ENCODE results near the gene ARL8A. TPM values are rescaled to one million over a fixed set of nuclear protein-coding genes. Genes with fewer than 3 reads are reported as not detected.
"Not testable (repeated sequence)": the region's sequence is repeated elsewhere in the genome, so short reads cannot be mapped to it uniquely, and the experiment has no call there.

Gene ARL8A
- total RNA-seq, 1 donor from 2014 or later = 12.5 TPM

DNA sequence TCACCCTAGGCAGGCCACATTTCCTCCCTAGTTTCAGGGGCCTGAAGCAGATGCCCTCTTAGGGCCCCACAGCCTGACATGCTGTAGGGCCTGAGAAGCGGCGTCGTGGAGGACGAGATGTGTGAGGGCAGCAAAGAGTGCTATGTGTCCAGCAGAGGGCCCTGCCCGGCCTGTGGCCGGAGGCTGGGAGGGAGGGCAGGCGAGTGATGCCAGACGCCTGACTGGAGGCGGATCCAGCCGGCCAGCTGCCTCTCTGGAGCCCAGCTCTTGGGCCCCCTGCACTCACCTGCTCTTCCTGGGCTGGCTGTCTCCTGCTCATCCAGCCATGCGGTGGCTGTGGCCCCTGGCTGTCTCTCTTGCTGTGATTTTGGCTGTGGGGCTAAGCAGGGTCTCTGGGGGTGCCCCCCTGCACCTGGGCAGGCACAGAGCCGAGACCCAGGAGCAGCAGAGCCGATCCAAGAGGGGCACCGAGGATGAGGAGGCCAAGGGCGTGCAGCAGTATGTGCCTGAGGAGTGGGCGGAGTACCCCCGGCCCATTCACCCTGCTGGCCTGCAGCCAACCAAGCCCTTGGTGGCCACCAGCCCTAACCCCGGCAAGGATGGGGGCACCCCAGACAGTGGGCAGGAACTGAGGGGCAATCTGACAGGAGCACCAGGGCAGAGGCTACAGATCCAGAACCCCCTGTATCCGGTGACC lies 21.8 kb downstream of the ARL8A start, which contains the start of gene GPR37L1:
Gene GPR37L1 (plus strand): TSS at position 279 of the 697 bp plus-strand sequence. CDS start 47 bp downstream, at position 326.
- Histone ChIP-seq H3K4me3 (ENCODE audit: low read length in 3 of 3) (no peak within 1 kb of the TSS), H3K36me3 (ENCODE audit: control insufficient read depth in 3 of 3, insufficient read depth in 3 of 3, low read length in 3 of 3) (no peaks in the 10 kb centered on the region), H3K27ac (ENCODE audit: low read depth, low read length) (no peak within 1 kb of the TSS), H3K9ac (ENCODE audit: low read depth in 1 of 3, low read length in 3 of 3) (no peak within 1 kb of the TSS), H3K27me3 (ENCODE audit: control insufficient read depth in 3 of 3, insufficient read depth in 3 of 3, low read length in 3 of 3) (peaks cover 0 to 7% (median 3%) of the 10 kb centered on the region in 3 donors), H3K9me3 (ENCODE audit: control insufficient read depth in 3 of 3, low read length in 3 of 3) (no peaks in the 10 kb centered on the region), H3K4me1 (ENCODE audit: control insufficient read depth in 3 of 3, insufficient read depth in 3 of 3, low read length in 3 of 3) (no peaks in the 10 kb centered on the region)

- Histone ChIP-seq H3K4me3 (ENCODE audit: low read length in 3 of 3) (no peak overlapping the region), H3K27ac (ENCODE audit: low read depth, low read length) (no peak overlapping the region), H3K4me1 (ENCODE audit: control insufficient read depth in 3 of 3, insufficient read depth in 3 of 3, low read length in 3 of 3) (no peaks in the 10 kb centered on the region), H3K36me3 (ENCODE audit: control insufficient read depth in 3 of 3, insufficient read depth in 3 of 3, low read length in 3 of 3) (no peaks in the 10 kb centered on the region), H3K9me3 (ENCODE audit: control insufficient read depth in 3 of 3, low read length in 3 of 3) (no peaks in the 10 kb centered on the region), H3K9ac (ENCODE audit: low read depth in 1 of 3, low read length in 3 of 3) (no peak overlapping the region), H3K27me3 (ENCODE audit: control insufficient read depth in 3 of 3, insufficient read depth in 3 of 3, low read length in 3 of 3) (peaks cover 0 to 7% (median 3%) of the 10 kb centered on the region in 3 donors)
Observed at GRCh38 chr1:202121006-202121405, 23.5 kb downstream of the ARL8A start.

GRCh38 chr1:202117898-202118371 lies 26.6 kb downstream of the ARL8A start:
- no peak overlapping the region for H3K4me3 ChIP-seq (ENCODE audit: low read length in 3 of 3)
- no peak overlapping the region for H3K9ac ChIP-seq (ENCODE audit: low read depth in 1 of 3, low read length in 3 of 3)
- H3K9me3 ChIP-seq (ENCODE audit: control insufficient read depth in 3 of 3, low read length in 3 of 3) = no peaks in the 10 kb centered on the region
- no peaks in the 10 kb centered on the region for H3K36me3 ChIP-seq (ENCODE audit: control insufficient read depth in 3 of 3, insufficient read depth in 3 of 3, low read length in 3 of 3)
- H3K4me1 ChIP-seq (ENCODE audit: control insufficient read depth in 3 of 3, insufficient read depth in 3 of 3, low read length in 3 of 3) = peaks cover 8 to 10% (median 8%) of the 10 kb centered on the region in 3 donors
- H3K27me3 ChIP-seq (ENCODE audit: control insufficient read depth in 3 of 3, insufficient read depth in 3 of 3, low read length in 3 of 3) = peaks cover 0 to 7% (median 0%) of the 10 kb centered on the region in 3 donors
- H3K27ac ChIP-seq (ENCODE audit: low read depth, low read length) = no peak overlapping the region

DNA sequence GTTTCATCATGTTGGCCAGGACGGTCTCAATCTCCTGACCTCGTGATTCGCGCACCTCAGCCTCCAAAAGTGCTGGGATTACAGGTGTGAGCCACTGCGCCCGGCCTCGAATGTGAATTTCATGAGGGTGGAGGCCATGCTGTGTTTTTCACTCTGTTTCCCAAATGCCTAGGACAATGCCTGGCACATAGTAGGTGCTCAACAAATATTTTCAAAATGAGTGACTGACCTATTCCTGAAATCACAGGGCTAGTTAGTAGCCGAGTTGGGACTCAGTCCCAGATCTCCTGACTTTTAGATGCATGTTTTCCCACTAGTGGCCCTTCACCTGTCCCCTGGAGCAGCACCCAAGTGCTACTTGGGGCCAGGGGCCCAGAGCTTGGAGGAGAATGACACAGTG lies 28.2 kb downstream of the ARL8A start:
- Histone ChIP-seq H3K27me3 (ENCODE audit: control insufficient read depth in 3 of 3, insufficient read depth in 3 of 3, low read length in 3 of 3) (peaks cover 0 to 5% (median 0%) of the 10 kb centered on the region in 3 donors), H3K36me3 (ENCODE audit: control insufficient read depth in 3 of 3, insufficient read depth in 3 of 3, low read length in 3 of 3) (no peaks in the 10 kb centered on the region), H3K4me1 (ENCODE audit: control insufficient read depth in 3 of 3, insufficient read depth in 3 of 3, low read length in 3 of 3) (peaks cover 10 to 11% (median 11%) of the 10 kb centered on the region in 3 donors), H3K9ac (ENCODE audit: low read depth in 1 of 3, low read length in 3 of 3) (no peak overlapping the region), H3K4me3 (ENCODE audit: low read length in 3 of 3) (no peak overlapping the region), H3K9me3 (ENCODE audit: control insufficient read depth in 3 of 3, low read length in 3 of 3) (no peaks in the 10 kb centered on the region), H3K27ac (ENCODE audit: low read depth, low read length) (no peak overlapping the region)

DNA sequence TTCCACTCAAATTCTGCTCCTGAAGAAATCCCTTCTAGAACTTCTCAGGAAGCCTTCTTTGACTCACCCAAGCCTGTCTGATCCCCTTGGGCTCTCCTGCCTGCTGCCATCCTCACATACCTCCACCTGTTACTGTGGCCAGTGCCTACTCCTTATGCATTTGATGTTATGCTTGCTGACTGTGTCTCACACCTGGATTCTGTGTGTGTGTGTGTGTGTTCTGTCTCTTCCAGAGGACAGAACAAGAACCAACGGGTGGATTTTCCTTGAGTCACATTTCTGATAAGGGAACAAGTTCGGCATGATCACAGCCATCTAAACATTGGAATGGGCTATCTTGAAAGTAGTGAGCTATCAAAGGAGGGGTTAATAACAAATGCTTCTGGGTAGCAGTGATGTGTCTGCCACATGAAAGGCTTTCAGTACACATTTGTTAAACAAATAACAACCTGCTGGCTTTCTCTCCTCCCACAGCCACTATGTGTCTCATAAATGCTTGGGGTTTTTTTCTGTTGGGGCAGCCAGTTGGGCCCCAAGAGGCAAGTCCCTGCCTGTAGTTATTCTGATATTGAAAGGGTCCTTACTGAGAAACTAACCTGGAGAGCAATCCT lies 30.7 kb downstream of the ARL8A start:
- no peak overlapping the region for H3K9ac ChIP-seq (ENCODE audit: low read depth in 1 of 3, low read length in 3 of 3)
- H3K36me3 ChIP-seq (ENCODE audit: control insufficient read depth in 3 of 3, insufficient read depth in 3 of 3, low read length in 3 of 3) = no peaks in the 10 kb centered on the region
- no peaks in the 10 kb centered on the region for H3K9me3 ChIP-seq (ENCODE audit: control insufficient read depth in 3 of 3, low read length in 3 of 3)
- no peak overlapping the region for H3K27ac ChIP-seq (ENCODE audit: low read depth, low read length)
- H3K4me1 ChIP-seq (ENCODE audit: control insufficient read depth in 3 of 3, insufficient read depth in 3 of 3, low read length in 3 of 3) = peaks cover 10 to 11% (median 11%) of the 10 kb centered on the region in 3 donors
- no peaks in the 10 kb centered on the region for H3K27me3 ChIP-seq (ENCODE audit: control insufficient read depth in 3 of 3, insufficient read depth in 3 of 3, low read length in 3 of 3)
- no peak overlapping the region for H3K4me3 ChIP-seq (ENCODE audit: low read length in 3 of 3)

DNA sequence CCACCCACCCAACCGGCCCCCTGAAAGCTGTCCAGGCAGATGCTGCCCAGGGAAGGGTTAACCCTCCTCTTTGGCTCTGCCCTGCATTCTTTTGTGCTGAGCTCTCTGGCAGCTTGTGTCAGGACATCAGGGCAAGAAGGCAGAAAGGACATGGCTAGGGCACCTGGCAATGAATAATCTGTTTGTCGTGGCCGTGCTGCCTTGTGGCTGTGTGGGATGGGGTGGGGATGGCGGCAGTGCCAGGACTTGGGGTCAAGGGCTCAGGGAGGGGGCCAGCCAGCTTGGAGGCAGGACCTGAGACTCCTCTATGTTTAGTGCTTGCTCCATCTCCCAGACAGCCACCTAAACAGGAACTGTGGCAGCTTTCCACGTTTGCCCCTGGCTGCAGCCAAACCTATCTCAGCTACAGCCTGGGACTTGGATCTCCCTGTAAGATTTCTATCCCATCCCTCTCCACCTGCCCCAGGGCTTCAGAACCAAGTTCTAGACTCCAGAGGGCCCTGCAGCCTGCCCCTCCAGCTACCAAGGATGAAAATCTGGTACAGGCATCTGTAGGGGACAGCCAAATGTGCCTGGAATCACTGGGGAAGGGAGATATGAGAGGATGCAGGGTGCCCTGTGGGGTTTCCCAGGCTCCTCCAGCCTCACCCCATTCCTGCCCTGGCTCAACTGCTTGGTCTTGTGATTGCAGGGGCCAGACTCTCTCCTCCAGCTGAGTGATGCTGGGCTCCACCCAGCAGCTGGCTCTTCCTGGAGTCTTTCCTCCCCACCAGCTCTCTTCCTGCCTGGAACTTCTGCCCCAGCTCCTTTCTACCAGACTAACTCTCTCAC lies 31.5 kb downstream of the ARL8A start:
- Histone ChIP-seq H3K9ac (ENCODE audit: low read depth in 1 of 3, low read length in 3 of 3) (peak overlapping the region in 1 of 3 donors; percentile 16), H3K4me1 (ENCODE audit: control insufficient read depth in 3 of 3, insufficient read depth in 3 of 3, low read length in 3 of 3) (peaks cover 10 to 11% (median 11%) of the 10 kb centered on the region in 3 donors), H3K36me3 (ENCODE audit: control insufficient read depth in 3 of 3, insufficient read depth in 3 of 3, low read length in 3 of 3) (no peaks in the 10 kb centered on the region), H3K4me3 (ENCODE audit: low read length in 3 of 3) (peak overlapping the region in 1 of 3 donors; percentile 35), H3K27me3 (ENCODE audit: control insufficient read depth in 3 of 3, insufficient read depth in 3 of 3, low read length in 3 of 3) (no peaks in the 10 kb centered on the region), H3K9me3 (ENCODE audit: control insufficient read depth in 3 of 3, low read length in 3 of 3) (no peaks in the 10 kb centered on the region), H3K27ac (ENCODE audit: low read depth, low read length) (peak overlapping the region; percentile 44)

DNA sequence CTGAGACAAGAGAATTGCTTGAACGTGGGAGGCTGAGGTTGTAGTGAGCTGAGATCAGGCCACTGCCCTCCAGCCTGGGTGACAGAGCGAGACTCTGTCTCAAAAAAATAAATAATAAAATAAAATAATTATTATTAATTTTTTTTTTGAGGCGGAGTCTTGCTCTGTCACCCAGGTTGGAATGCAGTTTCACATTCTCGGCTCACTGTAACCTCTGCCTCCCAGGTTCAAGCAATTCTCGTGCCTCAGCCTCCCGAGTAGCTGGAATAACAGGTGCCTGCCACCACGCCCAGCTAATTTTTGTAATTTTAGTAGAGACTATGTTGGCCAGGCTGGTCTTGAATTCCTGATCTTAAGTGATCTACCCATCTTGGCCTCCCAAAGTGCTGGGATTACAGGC lies 32.9 kb downstream of the ARL8A start:
- H3K9ac ChIP-seq (ENCODE audit: low read depth in 1 of 3, low read length in 3 of 3); H3K36me3 ChIP-seq (ENCODE audit: control insufficient read depth in 3 of 3, insufficient read depth in 3 of 3, low read length in 3 of 3); H3K9me3 ChIP-seq (ENCODE audit: control insufficient read depth in 3 of 3, low read length in 3 of 3); H3K4me3 ChIP-seq (ENCODE audit: low read length in 3 of 3); H3K27ac ChIP-seq (ENCODE audit: low read depth, low read length); H3K27me3 ChIP-seq (ENCODE audit: control insufficient read depth in 3 of 3, insufficient read depth in 3 of 3, low read length in 3 of 3): not testable (repeated sequence)
- peaks cover 10 to 16% (median 11%) of the 10 kb centered on the region in 3 donors for H3K4me1 ChIP-seq (ENCODE audit: control insufficient read depth in 3 of 3, insufficient read depth in 3 of 3, low read length in 3 of 3)

DNA sequence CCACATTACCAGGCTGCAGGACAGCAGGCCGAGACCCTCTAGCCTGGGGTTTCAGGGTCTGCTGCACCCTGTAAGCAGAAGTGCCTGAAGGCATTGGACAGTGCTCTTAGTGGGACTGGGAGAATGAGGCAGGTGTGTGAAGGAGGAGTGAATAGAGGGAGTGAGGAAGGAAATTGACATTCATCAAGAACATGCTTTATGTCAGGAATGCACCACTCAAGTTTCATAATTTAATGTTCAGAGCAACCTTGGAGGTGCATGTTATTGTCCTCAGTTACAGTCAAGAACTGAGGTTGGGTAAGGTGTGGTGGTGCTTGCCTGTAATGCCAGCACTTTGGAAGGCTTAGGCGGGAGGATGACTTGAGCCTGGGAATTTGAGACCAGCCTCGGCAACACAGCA lies 33.6 kb downstream of the ARL8A start:
- Histone ChIP-seq H3K9me3 (ENCODE audit: control insufficient read depth in 3 of 3, low read length in 3 of 3) (no peaks in the 10 kb centered on the region), H3K4me3 (ENCODE audit: low read length in 3 of 3) (no peak overlapping the region), H3K36me3 (ENCODE audit: control insufficient read depth in 3 of 3, insufficient read depth in 3 of 3, low read length in 3 of 3) (no peaks in the 10 kb centered on the region), H3K4me1 (ENCODE audit: control insufficient read depth in 3 of 3, insufficient read depth in 3 of 3, low read length in 3 of 3) (peaks cover 10 to 16% (median 11%) of the 10 kb centered on the region in 3 donors), H3K27ac (ENCODE audit: low read depth, low read length) (no peak overlapping the region), H3K27me3 (ENCODE audit: control insufficient read depth in 3 of 3, insufficient read depth in 3 of 3, low read length in 3 of 3) (no peaks in the 10 kb centered on the region), H3K9ac (ENCODE audit: low read depth in 1 of 3, low read length in 3 of 3) (no peak overlapping the region)

- no peaks in the 10 kb centered on the region for H3K36me3 ChIP-seq (ENCODE audit: control insufficient read depth in 3 of 3, insufficient read depth in 3 of 3, low read length in 3 of 3)
- no peaks in the 10 kb centered on the region for H3K9me3 ChIP-seq (ENCODE audit: control insufficient read depth in 3 of 3, low read length in 3 of 3)
- no peaks in the 10 kb centered on the region for H3K27me3 ChIP-seq (ENCODE audit: control insufficient read depth in 3 of 3, insufficient read depth in 3 of 3, low read length in 3 of 3)
- no peak overlapping the region for H3K9ac ChIP-seq (ENCODE audit: low read depth in 1 of 3, low read length in 3 of 3)
- no peak overlapping the region for H3K4me3 ChIP-seq (ENCODE audit: low read length in 3 of 3)
- peaks cover under 1 to 9% (median 5%) of the 10 kb centered on the region in 3 donors for H3K4me1 ChIP-seq (ENCODE audit: control insufficient read depth in 3 of 3, insufficient read depth in 3 of 3, low read length in 3 of 3)
- no peak overlapping the region for H3K27ac ChIP-seq (ENCODE audit: low read depth, low read length)
Observed at GRCh38 chr1:202107801-202108731, 36.5 kb downstream of the ARL8A start.

Data from skeletal muscle tissue (tissue), 4 donors.